ENCODE results near the gene RPL21.
"Not testable (repeated sequence)": the region's sequence is repeated elsewhere in the genome, so short reads cannot be mapped to it uniquely, and the experiment has no call there.

DNA sequence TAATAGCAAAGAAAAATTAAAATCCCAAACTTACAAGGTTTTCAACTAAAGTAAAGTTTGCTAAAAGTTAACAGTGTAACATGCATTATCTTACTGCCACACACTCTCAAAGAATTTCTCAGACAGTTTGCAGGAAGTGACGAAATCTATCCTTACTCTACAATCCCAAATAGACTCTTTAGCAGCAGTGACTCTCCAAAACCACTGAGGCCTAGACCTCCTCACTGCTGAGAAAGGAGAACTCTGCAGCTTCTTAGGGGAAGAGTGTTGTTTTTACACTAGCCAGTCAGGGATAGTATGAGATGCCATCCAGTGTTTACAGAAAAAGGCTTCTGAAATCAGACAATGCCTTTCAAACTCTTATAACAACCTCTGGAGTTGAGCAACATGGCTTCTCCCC lies 32.5 kb upstream of the RPL21 start:
- TF ChIP-seq POLR2AphosphoS5 (IDR thresholded peaks at IDR 0.05; ENCODE audit: borderline replicate concordance, low read depth, low read length); EZH2 (IDR thresholded peaks at IDR 0.05): not testable (repeated sequence)
